ENCODE results near the gene PLCH1.

DNA sequence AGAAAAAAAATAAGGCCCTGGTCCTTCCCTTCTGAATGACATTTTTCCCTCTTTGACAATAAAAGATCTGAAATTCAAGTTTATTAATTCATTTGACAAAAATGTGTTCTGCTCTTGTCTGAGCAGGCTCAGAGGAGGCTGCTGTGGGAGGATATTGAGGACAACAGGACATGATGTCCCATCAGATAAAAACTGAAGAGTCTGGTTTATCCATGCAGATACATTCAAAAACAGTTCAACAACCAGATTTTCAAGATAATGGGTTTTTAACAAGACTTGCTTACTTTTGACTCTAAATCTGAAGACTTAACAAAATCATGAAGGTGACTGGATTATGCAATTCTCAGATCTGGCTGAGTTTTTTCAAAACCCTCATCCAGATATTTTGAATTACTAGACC is 414.5 kb downstream of the PLCH1 start:
- TF ChIP-seq, protein P1, sequence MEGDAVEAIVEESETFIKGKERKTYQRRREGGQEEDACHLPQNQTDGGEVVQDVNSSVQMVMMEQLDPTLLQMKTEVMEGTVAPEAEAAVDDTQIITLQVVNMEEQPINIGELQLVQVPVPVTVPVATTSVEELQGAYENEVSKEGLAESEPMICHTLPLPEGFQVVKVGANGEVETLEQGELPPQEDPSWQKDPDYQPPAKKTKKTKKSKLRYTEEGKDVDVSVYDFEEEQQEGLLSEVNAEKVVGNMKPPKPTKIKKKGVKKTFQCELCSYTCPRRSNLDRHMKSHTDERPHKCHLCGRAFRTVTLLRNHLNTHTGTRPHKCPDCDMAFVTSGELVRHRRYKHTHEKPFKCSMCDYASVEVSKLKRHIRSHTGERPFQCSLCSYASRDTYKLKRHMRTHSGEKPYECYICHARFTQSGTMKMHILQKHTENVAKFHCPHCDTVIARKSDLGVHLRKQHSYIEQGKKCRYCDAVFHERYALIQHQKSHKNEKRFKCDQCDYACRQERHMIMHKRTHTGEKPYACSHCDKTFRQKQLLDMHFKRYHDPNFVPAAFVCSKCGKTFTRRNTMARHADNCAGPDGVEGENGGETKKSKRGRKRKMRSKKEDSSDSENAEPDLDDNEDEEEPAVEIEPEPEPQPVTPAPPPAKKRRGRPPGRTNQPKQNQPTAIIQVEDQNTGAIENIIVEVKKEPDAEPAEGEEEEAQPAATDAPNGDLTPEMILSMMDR (conservative IDR thresholded peaks at IDR 0.05; ENCODE audit: low read depth in 2 of 2), result no peak
- TF ChIP-seq, protein P2, sequence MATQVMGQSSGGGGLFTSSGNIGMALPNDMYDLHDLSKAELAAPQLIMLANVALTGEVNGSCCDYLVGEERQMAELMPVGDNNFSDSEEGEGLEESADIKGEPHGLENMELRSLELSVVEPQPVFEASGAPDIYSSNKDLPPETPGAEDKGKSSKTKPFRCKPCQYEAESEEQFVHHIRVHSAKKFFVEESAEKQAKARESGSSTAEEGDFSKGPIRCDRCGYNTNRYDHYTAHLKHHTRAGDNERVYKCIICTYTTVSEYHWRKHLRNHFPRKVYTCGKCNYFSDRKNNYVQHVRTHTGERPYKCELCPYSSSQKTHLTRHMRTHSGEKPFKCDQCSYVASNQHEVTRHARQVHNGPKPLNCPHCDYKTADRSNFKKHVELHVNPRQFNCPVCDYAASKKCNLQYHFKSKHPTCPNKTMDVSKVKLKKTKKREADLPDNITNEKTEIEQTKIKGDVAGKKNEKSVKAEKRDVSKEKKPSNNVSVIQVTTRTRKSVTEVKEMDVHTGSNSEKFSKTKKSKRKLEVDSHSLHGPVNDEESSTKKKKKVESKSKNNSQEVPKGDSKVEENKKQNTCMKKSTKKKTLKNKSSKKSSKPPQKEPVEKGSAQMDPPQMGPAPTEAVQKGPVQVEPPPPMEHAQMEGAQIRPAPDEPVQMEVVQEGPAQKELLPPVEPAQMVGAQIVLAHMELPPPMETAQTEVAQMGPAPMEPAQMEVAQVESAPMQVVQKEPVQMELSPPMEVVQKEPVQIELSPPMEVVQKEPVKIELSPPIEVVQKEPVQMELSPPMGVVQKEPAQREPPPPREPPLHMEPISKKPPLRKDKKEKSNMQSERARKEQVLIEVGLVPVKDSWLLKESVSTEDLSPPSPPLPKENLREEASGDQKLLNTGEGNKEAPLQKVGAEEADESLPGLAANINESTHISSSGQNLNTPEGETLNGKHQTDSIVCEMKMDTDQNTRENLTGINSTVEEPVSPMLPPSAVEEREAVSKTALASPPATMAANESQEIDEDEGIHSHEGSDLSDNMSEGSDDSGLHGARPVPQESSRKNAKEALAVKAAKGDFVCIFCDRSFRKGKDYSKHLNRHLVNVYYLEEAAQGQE (IDR thresholded peaks at IDR 0.05; ENCODE audit: unreplicated experiment), result no peak
- no peak for TF ChIP-seq EZH2 (IDR thresholded peaks at IDR 0.05; ENCODE audit: low read depth, unreplicated experiment)
- TF ChIP-seq POLR2AphosphoS5 (IDR thresholded peaks at IDR 0.05; ENCODE audit: low read depth), result no peak
